Right lobe of liver (tissue), 6 donors: ENCODE measurements around the gene FCER2. TPM values are rescaled to one million over a fixed set of nuclear protein-coding genes. Genes with fewer than 3 reads are reported as not detected.

Experiments
- ATAC-seq, 4 donors: fragments of 200-7000 bp; cut with Tn5 transposase; one replicate each; pipeline ENCODE4 v1.9.1; 2020; ENCODE audit warnings: mild to moderate bottlenecking in 4 of 4, moderate library complexity in 4 of 4
- DNase-seq, 3 donors: peaks; one replicate each; pipeline ENCODE4 v3.0.0-alpha.2; 2020
- H3K27ac ChIP-seq, 3 donors: fragments of 200-600 bp; one replicate each; pipeline ENCODE4 v1.8.0; 2022
- H3K27me3 ChIP-seq, 2 donors: fragments of 200-600 bp; one replicate each; pipeline ENCODE4 v1.8.0; 2022
- H3K36me3 ChIP-seq, 4 donors: fragments of 200-600 bp; sonication (generic) in 1 of 4; one replicate each; pipeline versions ENCODE4 v1.5.1 to v1.8.0; 2017 to 2022; ENCODE audit warnings: control low read depth in 1 of 4
- H3K4me1 ChIP-seq, 4 donors: fragments of 200-600 bp; sonication (generic) in 1 of 4; one replicate each; pipeline versions ENCODE4 v1.5.1 to v1.8.0; 2017 to 2022; ENCODE audit warnings: control low read depth in 1 of 4
- H3K4me3 ChIP-seq, 3 donors: fragments of 200-600 bp; one replicate each; pipeline ENCODE4 v1.8.0; 2022
- H3K9me3 ChIP-seq, 4 donors: fragments of 200-600 bp; sonication (generic) in 1 of 4; one replicate each; pipeline versions ENCODE4 v1.5.1 to v1.8.0; 2017 to 2022; ENCODE audit warnings: control low read depth in 1 of 4
- CTCF ChIP-seq, 4 donors: fragments of 200-600 bp in 3 of 4; fragments of 450-650 bp in 1 of 4; IDR thresholded peaks; one replicate each; pipeline versions ENCODE4 v1.5.1 to v1.8.0; 2016 to 2022; ENCODE audit warnings: antibody characterized with exemption in 4 of 4, mild to moderate bottlenecking in 2 of 4
- POLR2A ChIP-seq: fragments of 450-650 bp; IDR thresholded peaks from one replicate; pipeline ENCODE4 v1.6.1; 2017; ENCODE audit warnings: antibody characterized with exemption, mild to moderate bottlenecking
- WGBS: methylation state at CpG from one replicate; pipeline ENCODE4 v1.1.6; 2018; ENCODE audit warnings: low coverage, low lambda C conversion rate; ENCODE audit not compliant: insufficient coverage; ENCODE audit errors: missing lambda C conversion rate; 5-methylcytosine and 5-hydroxymethylcytosine counted together
- intact Hi-C, 2 donors: fragments of 100-400 bp; cut with DNase I; formaldehyde crosslinking; loops; one replicate each; pipeline versions ENCODE4 v1.11.2 to v1.14.1; 2022
- total RNA-seq, 6 experiments: library from RNA; depleted of rRNA in 2 of 6; stranded (reverse); fragments of >200 nt in 2 of 6; fragmentation: NEBNext Ultra II Directional in 3 of 6; extraction: Animal tissue kit (Norgen Biotek cat#: 25700) in 3 of 6; gene quantifications; one replicate each; pipeline versions ENCODE4 v1.1.0 to v1.2.4, GENCODE V29; 2016 to 2023
- donor health status: DM: no; HTN: yes; CAD: no.
- donor health status: DM: no; HTN: no; CAD: no.
- donor health status: DM: no; HTN: no; CAD: no.
- donor health status: DM: no; HTN: yes; CAD: no.
- donor health status: DM: no; HTN: yes; CAD: no.

Gene FCER2
- total RNA-seq, 6 experiments from 2014 or later: 0.18 to 0.29 TPM; not detected in 4

DNA sequence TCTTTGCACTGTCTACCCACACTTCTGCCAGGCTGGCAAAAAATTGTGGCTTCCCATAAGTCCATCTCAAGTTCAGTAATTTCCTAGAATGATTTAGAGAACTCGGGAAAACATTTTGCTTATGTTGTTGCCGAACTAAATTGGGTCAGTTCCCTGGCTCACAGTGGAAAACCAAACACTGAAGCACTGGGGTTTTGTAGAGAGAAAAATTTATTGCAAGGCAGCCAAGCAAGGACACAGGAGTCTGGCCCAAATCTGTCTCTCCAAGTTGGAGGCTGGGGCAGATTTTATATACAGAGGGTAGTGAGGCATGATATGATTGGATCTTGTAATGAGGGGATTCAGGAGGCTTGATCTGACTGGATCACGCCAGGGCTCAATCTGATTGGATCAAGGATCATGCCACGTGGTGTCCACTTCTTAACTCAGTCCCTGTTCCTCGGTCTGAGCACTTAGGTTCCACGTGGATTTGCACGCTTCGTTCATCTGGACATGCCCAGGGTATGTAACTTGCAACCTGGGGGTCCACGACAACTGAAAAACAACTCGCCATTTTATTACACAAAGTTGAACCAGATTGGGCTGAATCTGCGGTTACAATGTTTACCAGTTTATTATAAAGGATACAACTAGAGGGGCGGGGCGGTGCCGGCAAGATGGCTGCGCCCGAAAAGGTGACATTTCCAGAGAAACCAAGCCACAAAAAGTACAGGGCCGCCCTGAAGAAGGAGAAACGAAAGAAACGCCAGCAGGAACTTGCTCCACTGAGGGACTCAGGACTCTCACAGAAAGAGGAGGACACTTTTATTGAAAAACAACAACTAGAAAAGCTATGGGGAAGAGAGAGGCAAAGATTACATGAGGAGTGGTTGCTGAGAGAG is 38.1 kb upstream of the FCER2 start:
- Histone ChIP-seq H3K4me1 (no peaks in the 10 kb centered on the region), H3K27ac (peak overlapping the region in 1 of 3 donors; percentile 18), H3K36me3 (no peaks in the 10 kb centered on the region), H3K4me3 (no peak overlapping the region), H3K27me3 (no peaks in the 10 kb centered on the region), H3K9me3 (no peaks in the 10 kb centered on the region)
- whole genome bisulfite sequencing: 36% methylated on average over 14 of the region's 19 CpGs
- intact Hi-C loops: no loop called here
- TF ChIP-seq CTCF (IDR thresholded peaks at IDR 0.05) (no peak), POLR2A (no peak)
- ATAC-seq (no peak), DNase-seq (no peak)

DNA sequence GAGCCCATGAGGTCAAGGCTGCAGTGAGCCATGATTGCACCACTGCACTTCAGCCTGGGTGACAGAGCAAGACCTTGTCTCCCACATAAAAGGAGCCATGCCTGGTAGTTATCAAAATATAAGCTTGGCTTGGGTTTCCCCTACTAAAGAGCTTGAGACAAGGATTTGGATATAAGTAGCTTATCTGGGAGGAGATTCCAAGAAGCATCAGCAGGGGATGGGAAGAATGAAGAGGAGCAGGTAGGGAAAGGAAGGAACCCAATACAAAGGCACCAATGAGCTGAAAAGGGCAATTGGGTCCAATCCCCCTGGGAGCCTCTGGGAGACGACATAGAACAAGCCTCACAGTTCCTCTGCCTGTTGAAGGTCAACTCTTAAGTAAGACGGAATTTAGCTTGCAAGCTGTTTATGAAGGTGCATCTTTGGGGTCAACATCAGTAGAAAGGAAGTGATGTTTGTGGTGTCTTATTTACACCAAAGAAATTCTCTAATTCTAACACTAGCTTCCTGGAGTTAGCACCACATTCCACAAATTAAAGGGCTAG is 37.4 kb upstream of the FCER2 start:
- no peaks in the 10 kb centered on the region for H3K27me3 ChIP-seq
- no peaks in the 10 kb centered on the region for H3K36me3 ChIP-seq
- DNase-seq: no peak
- WGBS: 28% methylated on average over 2 of the region's 2 CpGs
- H3K9me3 ChIP-seq: no peaks in the 10 kb centered on the region
- H3K4me3 ChIP-seq: no peak overlapping the region
- ATAC-seq: peak in 3 of 4 donors; percentile 33 to 71 (median 55)
- H3K4me1 ChIP-seq: no peaks in the 10 kb centered on the region
- TF ChIP-seq POLR2A (no peak), CTCF (IDR thresholded peaks at IDR 0.05) (no peak)
- peak overlapping the region in 1 of 3 donors; percentile 18 for H3K27ac ChIP-seq
- intact Hi-C loops: no loop called here

DNA sequence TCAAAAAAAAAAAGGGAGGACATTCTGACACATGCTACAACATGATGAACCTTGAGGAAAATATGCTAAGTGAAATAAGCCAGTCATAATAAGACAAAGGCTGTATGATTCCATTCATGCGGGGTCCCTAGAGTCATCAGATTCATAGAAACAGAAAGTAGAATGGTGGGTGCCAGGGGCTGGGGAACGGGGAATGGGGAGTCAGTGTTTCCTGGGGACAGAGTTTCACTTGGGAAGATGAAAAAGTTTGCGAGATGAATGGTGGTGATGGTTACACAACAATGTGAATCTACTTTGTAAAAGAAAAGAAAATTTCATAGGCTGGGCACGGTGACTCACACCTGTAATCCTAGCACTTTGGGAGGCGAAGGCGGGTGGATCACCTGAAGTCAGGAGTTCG is 36.1 kb upstream of the FCER2 start:
- Histone ChIP-seq H3K4me1 (no peaks in the 10 kb centered on the region), H3K27me3 (no peaks in the 10 kb centered on the region), H3K9me3 (no peaks in the 10 kb centered on the region), H3K27ac (no peak overlapping the region), H3K36me3 (no peaks in the 10 kb centered on the region), H3K4me3 (no peak overlapping the region)
- intact Hi-C loops: no loop called here
- DNase-seq: no peak
- TF ChIP-seq CTCF (IDR thresholded peaks at IDR 0.05): no peak
- no peak for TF ChIP-seq POLR2A
- ATAC-seq: no peak
- WGBS: 52% methylated on average over 7 of the region's 7 CpGs

DNA sequence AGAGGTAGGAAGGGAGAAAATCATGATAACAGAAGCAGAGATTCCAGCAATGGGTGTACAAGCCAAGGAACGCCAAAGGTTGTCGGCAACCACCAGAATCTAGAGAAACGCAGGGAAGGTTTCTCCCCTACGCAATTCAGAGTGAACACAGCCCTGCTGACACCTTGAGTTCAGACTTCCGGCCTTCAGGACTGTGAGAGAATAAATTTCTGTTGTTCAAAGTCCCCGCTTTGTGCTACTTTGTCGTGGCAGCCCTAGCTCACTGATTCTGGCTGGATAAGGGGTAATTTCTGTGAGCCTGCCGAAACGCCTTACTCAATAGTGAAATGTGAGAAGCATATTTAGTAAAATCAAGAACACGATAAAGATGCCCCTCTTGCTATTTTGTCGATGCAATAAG is 35.3 kb upstream of the FCER2 start:
- Histone ChIP-seq H3K4me1 (no peaks in the 10 kb centered on the region), H3K27me3 (no peaks in the 10 kb centered on the region), H3K36me3 (no peaks in the 10 kb centered on the region), H3K9me3 (no peaks in the 10 kb centered on the region), H3K27ac (no peak overlapping the region), H3K4me3 (no peak overlapping the region)
- DNase-seq (no peak), ATAC-seq (no peak)
- TF ChIP-seq POLR2A: no peak
- TF ChIP-seq CTCF (IDR thresholded peaks at IDR 0.05): no peak
- 61% methylated on average over 9 of the region's 11 CpGs for WGBS
- intact Hi-C loops: no loop called here
